GM12801 (cell line): Measurements from ENCODE around the gene B3GNT2.

ENCODE experiments used
- TF ChIP-seq, protein P1 (sequence below): IDR thresholded peaks from one replicate; pipeline ENCODE4 v1.5.1; 2011; ENCODE audit warnings: control low read depth; ENCODE audit not compliant: insufficient read length; ENCODE audit errors: extremely low read depth

Gene B3GNT2

DNA sequence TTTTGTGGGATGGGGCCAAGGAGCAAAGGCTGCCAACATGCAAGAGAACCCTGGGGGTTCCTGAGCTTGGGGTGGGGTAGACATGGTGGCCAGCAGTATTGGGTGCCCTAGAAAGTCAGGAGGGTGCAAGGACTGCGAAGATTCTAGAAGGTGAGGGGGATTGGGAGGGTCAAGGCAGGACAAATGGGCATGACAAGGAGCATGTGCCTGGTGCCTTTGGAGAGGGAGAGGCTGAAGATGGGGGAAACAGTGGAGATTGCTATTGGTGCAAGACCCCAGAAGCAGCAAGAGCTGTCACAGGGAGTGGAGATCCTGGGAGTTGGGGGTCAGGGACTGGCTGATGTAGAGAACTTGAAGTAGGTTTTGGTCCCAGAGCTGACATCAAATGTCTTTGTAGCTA lies 7.5 kb downstream of the B3GNT2 start:
- TF ChIP-seq, protein P1, sequence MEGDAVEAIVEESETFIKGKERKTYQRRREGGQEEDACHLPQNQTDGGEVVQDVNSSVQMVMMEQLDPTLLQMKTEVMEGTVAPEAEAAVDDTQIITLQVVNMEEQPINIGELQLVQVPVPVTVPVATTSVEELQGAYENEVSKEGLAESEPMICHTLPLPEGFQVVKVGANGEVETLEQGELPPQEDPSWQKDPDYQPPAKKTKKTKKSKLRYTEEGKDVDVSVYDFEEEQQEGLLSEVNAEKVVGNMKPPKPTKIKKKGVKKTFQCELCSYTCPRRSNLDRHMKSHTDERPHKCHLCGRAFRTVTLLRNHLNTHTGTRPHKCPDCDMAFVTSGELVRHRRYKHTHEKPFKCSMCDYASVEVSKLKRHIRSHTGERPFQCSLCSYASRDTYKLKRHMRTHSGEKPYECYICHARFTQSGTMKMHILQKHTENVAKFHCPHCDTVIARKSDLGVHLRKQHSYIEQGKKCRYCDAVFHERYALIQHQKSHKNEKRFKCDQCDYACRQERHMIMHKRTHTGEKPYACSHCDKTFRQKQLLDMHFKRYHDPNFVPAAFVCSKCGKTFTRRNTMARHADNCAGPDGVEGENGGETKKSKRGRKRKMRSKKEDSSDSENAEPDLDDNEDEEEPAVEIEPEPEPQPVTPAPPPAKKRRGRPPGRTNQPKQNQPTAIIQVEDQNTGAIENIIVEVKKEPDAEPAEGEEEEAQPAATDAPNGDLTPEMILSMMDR: no peak

- TF ChIP-seq, protein P1: no peak
Measured at GRCh38 chr2:62204998-62205496, 9.1 kb downstream of the B3GNT2 start.

- TF ChIP-seq, protein P1: no peak
Measured at GRCh38 chr2:62205554-62205953, 9.6 kb downstream of the B3GNT2 start.

DNA sequence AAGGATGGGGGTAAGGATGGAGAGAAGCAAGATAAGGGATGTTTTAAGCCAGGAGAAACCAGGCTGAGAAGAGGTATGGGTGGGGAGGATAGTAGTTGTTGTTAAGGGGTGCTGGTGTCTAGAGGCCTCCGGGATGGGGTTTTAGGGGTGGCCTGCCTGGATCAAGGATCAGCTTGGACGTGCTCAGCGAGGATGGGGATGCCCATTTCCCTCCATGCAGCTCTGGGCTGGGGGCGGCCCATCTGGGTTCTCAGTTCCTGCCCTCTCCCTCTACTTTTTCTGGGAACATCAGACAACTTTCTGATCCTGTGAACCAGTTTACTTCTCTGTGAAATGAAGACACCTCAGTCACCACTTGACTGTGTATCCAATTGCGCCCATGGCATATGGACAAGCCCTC lies 10.1 kb downstream of the B3GNT2 start:
- TF ChIP-seq, protein P1: no peak

DNA sequence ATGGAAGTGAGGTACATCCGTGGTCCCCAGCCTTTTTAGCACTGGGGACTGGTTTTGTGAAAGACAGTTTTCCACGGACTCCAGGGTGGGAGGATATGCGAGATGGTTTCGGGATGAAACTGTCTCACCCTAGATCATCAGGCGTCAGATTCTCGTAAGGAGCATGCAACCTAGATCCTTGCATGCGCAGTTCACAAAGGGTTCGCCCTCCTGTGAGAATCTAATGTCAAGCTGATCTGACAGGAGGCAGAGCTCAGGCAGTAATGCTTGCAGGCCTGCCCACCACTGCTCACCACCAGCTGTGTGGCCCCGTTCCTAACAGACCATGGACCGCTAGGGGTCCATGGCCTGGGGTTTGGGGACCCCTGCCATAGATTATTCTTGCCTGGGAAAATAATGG lies 11.6 kb downstream of the B3GNT2 start:
- TF ChIP-seq, protein P1: no peak

DNA sequence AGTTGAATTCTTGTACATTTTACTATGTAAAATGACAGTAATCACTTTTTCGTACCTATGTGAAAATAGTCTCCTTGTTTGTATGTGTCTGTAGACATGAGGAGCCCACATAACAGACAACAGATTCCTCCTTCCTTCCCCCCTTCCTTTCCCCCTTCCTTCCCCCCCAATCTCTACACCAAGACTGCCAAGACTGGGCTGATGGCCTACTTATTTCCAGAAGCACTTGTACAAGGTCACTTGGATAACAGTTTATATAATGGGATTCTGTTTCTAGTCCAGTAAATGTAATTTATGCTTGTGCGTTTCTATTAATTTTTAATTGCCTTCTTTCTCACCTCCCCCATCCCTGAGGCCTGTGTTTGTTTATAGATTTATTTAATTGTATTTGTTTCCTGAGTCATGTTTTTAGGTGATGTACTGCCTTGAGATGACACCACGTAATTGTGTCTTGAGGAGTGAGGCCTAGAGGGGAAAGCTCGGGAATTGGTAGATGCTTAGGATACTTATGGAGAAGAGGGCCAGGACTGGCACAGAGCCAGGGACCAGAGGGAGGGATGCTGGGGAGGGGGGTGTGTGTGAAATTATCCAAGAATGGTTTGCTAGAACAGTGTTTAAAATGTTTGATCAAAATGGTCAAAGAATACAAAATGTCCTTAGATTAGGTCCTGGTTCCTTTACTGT lies 12.3 kb downstream of the B3GNT2 start:
- TF ChIP-seq, protein P1: no peak

DNA sequence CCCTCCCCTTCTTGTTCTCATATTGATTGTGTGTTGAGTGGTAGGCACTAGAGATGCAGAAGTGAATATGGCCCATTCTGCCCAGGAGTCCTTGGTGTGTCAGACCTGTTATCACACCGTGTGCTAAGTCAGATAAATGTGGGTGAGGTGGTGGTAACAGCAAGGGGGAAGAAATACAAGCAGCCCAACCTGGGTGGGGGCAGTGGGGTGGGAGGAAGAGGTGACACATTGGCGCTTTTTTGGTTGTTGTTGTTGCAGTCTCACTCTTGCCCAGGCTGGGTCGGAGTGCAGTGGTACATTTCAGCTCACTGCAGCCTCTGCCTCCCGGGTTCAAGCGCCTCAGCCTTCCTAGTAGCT lies 12.8 kb downstream of the B3GNT2 start:
- TF ChIP-seq, protein P1: no peak
